GM18520 (cell line): ENCODE results near the gene PNPO.
"Not testable (repeated sequence)": the region's sequence is repeated elsewhere in the genome, so short reads cannot be mapped to it uniquely, and the experiment has no call there.

Experiments
- ATAC-seq: cut with Tn5 transposase; IDR thresholded peaks from one replicate; pipeline ENCODE4 v1.9.1; 2021; ENCODE audit not compliant: unreplicated experiment

Gene PNPO

DNA sequence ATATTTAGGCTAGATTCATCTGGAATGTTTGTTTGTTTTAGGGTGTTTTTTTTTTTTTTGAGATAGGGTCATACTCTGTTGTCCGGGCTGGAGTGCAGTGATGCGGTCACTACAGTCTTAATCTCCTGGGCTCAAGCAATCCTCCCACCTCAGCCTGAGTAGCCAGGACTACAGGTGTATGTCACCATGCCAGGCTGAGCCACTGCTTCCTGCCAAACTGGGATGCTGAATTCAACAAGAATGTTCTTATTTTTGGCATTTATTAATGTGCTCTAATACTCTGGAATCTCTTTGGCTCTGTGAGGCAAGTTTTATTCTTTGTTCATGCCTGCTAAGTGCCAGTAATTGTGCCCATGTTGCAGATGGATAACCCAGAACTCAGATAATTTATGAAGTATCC is 23.8 kb upstream of the PNPO start:
- ATAC-seq: no peak

DNA sequence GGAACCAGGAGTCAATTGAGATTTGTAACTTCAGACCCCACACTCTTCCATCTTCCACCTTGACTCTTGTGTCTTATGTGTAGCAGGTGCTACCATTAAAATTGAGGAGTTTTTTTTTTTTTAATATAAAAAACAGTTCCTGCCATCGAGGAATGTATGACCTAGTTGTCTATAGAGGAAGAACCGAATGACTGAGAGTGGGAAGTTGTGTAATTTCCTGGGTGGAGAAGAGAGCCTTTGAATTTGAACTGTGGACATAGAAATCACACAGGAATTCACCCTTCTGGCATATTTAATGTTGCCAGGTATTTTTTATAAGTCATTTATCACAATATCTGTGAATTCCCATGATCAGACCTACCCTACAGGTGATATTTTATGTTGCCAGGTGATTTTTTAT is 23.4 kb upstream of the PNPO start:
- ATAC-seq: no peak

DNA sequence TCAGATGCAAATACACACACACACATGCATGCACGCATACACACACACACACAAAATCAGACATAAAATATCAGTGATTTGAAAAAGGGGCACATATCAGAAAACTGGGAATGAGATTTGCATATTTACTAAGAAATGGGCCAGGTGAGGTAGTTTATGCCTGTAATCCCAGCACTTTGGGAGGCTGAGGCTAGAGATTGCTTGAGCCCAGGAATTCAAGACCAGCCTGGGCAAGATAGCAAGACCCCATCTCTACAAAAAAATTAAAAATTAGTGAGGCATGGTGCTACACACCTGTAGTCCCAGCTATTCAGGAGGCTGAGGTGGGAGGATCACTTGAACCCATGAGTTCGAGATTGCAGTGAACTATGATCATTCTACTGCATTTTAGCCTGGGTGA is 22.4 kb upstream of the PNPO start:
- ATAC-seq: no peak

DNA sequence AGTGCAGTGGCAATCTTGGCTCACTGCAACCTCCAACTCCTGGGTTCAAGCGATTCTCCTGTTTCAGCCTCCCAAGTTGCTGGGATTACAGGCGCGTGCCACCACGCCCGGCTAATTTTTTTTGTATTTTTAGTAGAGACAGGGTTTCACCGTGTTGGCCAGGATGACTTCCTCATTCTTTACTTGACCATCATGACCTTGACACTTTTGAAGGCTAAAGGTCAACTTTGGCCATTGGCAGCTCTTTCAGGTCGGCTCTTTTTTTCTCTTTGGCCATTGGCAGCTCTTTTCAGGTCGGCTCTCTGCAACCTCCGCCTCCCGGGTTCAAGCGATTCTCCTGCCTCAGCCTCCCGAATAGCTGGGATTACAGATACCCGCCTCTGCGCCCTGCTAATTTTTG is 21.5 kb upstream of the PNPO start:
- not testable (repeated sequence) for ATAC-seq

- ATAC-seq: no peak
These were observed 16.3 kb upstream of the PNPO start for GRCh38 chr17:47924785-47925677.

DNA sequence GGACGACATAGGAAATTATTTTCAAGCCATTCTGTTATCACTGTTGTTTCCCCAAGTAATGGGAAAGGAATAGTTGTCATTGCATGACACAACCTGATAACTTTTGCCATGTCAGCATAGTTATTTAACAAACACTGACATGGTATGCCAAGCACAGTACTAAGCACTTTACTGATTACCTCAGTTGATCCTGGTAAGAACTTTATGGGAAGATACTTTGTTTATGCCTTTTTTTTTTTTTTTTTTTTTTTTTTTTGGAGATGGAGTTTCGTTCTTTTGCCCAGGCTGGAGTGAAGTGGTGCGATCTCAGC is 15.7 kb upstream of the PNPO start:
- no peak for ATAC-seq

DNA sequence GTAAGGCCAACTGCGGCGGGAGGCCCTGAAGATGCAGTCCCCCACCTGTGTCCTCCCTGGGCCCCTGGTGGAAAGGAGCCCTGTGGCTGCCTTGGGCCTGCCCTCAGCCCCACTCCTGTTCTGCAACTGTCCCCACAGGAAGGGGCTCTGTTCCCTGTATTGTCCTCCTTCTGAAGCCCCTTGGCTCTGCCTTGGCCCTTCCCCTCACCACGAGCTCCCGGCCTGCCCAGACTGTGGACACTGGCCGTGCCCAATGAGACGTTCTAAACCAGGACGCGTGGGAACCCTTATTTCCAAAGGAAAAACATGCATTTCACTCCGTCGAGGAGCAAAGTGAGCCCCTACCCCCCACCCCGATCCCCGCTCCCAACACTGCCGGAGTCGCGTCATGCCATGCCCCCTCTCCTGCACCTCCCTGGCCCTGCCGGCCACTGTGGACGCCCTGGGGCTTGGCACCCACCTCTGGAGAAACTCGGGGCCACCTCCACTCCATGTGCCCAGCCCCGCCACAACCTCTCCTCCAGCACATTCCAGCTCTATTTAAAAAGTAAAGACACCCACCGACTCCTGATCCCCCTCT is 13.5 kb upstream of the PNPO start:
- ATAC-seq: no peak

GRCh38 chr17:47928415-47928814 is 13.0 kb upstream of the PNPO start:
- ATAC-seq: no peak

- ATAC-seq: no peak
These were observed 12.0 kb upstream of the PNPO start for GRCh38 chr17:47929218-47930000.

DNA sequence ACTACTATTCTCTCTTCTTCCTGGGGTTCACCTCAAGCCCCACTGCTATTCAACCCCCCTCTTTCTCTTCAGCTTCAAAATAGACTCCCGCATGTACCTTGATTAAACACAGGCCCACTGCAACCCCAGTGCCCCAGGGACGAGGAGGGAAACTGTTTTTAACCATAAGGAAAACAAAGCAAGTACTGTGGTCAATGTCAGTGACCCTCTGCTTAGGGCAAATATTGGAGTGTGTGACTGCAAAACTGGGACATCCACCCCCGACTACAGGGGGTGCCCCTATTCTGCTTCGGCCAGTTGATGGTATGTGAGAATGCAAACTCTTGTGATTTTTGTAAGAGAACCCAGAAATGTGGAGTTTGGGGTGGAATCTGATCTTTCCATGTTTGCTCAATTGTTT is 9.5 kb upstream of the PNPO start:
- no peak for ATAC-seq

DNA sequence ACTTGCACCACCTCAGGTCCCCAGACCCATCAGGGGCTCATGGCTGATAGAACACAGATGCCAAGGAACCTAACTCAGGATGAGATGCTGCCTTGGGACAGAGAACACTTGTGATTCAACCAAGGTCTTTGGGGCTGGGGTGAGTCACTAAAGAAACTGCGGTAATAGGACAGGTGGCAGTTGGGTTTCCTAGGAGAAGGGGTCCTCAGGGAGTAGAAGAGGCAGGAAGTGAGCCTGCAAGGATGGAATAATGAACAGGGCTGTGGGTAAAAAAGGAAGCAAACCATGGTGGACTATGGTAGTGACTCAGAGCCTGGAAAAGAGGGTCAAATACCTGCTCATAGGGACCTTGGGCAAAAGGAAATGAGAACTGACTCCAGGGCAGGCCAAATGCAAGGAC is 6.5 kb upstream of the PNPO start:
- ATAC-seq: no peak

DNA sequence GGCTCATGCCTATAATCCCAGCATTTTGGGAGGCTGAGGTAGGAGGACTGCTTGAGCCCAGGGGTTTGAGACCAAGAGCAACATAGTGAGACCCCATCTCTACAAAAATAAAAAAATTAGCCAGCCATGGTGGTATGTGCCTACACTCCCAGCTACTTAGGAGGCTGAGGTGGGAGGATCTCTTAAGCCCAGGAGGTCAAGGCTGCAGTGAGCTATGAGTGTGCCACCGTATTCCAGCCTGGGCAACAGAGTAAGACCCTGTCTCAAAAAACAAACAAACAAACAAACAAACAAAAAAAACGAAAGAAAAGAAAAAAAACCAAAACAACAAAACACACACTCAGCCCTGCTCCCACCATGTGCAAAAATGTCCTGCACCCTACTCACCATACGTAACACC is 5.9 kb upstream of the PNPO start:
- ATAC-seq: not testable (repeated sequence)

GRCh38 chr17:47935961-47936360 is 5.4 kb upstream of the PNPO start:
- ATAC-seq: no peak

DNA sequence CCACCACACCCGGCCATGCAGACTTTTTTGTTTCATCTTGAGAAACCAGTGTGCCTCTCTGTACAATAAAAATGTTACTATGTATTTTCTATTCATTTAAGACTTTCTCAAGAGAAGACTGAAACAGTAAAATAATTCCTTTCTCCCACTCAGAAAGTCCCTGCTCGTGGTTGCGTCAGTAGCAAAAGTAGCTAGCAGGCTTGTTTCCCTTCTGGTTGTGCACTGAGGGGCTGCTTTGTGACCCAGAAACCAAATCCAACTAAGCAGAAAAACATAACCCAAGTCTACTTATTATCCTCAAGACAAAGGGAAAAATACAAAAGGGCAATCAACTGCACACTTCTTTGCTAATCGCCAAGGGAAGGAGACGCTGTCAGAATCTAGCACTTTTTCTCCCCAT is 3.4 kb upstream of the PNPO start:
- no peak for ATAC-seq

GRCh38 chr17:47942096-47942510 is 732 bp downstream of the PNPO start:
- no peak for ATAC-seq

DNA sequence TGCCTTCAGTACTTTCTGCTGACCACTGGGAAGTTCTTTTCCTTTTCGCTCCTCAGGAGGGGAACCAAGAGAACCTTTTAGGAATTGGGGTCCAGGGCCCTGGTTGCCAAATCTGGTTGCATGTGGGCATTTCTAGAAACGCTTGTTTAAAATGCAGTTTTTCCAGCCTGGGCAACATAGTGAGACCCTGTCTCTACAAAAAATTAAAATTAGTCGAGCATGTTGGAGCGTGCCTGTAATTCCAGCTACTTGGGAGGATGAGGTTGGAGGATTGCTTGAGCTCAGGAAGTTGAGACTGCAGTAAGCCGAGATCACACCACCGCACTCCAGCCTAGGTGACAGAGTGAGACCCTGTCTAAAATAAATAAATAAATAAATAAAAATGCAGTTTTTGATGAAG is 1.2 kb downstream of the PNPO start:
- ATAC-seq: no peak

GRCh38 chr17:47945080-47945479 is 3.7 kb downstream of the PNPO start:
- ATAC-seq: no peak

DNA sequence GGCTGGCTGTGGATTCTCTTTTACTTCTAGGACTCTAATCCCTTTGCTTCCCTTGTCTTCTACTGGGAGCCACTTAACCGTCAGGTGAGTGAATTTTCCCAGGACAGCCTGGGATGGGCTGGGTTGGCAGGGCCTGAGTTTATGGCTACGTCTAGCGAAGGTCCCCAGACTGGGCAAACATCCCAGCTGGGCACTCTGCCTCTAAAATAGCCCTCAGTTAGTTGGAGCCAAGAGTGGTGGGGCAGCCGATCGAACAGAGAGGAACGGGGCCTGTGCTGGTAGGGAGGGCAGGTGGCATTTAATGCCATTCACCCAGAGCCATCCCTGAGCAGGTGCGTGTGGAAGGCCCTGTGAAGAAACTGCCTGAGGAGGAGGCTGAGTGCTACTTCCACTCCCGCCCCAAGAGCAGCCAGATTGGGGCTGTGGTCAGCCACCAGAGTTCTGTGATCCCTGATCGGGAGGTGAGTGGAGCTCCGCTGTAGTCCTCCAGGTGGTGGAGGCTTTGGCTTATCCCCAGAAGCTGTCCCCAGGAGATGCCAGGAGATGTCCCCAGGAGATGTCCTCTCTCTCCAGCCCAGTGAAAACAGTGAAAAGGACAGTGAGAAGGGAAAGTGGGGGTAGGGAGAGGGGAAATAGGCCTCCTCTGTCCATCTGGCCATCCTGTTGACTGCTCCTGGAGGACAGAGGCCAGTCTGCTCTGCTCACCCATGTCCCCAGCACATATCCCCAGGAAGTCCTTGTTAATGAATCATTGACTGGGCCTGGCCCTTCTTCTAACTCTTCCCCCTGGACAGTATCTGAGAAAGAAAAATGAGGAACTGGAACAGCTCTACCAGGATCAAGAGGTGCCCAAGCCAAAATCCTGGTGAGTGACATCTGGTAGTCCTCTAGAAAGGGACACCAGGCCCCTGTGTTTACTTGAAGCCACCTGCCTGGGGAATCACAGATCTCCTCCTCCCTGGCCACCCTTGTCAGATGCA is 4.4 kb downstream of the PNPO start:
- ATAC-seq: no peak

DNA sequence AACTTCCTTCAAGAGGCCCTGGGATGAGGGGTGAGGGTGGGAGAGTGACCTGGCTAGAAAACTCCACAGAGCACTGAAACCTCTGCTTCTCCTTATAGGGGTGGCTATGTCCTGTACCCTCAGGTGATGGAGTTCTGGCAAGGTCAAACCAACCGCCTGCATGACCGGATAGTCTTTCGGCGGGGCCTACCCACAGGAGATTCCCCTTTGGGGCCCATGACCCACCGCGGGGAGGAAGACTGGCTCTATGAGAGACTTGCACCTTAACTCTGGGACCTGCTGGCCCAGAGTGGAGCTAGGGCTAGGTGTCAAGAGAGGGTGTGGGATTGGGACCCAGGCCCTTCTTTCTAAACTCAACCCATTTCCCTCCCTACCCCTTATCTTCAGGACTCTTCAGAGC is 5.1 kb downstream of the PNPO start:
- no peak for ATAC-seq

DNA sequence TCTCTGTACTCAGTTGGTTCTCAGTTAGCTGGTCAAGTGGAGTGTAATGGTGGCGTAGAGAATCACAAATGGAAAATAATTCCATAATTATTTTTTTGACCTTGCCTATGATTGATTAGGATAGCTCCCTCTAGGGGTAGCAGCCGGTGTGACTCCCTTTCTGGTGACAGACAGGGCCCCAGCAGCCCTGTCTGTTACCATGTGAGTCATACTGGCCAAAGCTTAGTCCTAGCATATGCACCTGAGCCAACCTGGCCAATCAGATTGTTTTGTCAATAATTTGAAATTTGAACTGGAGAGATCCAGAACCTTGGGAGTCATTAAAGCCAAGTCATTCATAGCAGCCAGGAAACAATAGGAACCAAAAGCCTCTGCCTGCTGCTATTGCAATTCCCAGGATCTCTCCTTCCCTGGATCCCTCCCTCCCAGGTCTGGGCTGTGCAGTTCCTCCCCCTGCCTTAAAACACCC is 5.6 kb downstream of the PNPO start:
- peak; percentile 63 for ATAC-seq

GRCh38 chr17:47948706-47949196 is 7.4 kb downstream of the PNPO start:
- ATAC-seq: no peak
